Activated naive CD8-positive, alpha-beta T cell treated with anti-CD3 and anti-CD28 coated beads for 36 hours (primary cell): ENCODE measurements around the gene HOXA3. TPM values are rescaled to one million over a fixed set of nuclear protein-coding genes. Genes with fewer than 3 reads are reported as not detected.

Experiments
- DNase-seq: peaks from one replicate; pipeline ENCODE4 v3.0.0; 2021
- H3K27ac Mint-ChIP-seq: one replicate; pipeline ENCODE4 v1.8.0; 2022; ENCODE audit warnings: mild to moderate bottlenecking, moderate library complexity, mixed read lengths
- H3K27me3 Mint-ChIP-seq: one replicate; pipeline ENCODE4 v1.8.0; 2022; ENCODE audit warnings: mild to moderate bottlenecking, mixed read lengths
- H3K36me3 Mint-ChIP-seq: one replicate; pipeline ENCODE4 v1.8.0; 2021; ENCODE audit warnings: mild to moderate bottlenecking, mixed read lengths
- H3K4me1 Mint-ChIP-seq: one replicate; pipeline ENCODE4 v1.8.0; 2021; ENCODE audit warnings: mixed read lengths
- H3K4me3 Mint-ChIP-seq: one replicate; pipeline ENCODE4 v1.8.0; 2022; ENCODE audit warnings: mild to moderate bottlenecking, moderate library complexity, mixed read lengths
- H3K9me3 Mint-ChIP-seq: one replicate; pipeline ENCODE4 v1.8.0; 2022; ENCODE audit warnings: mixed read lengths
- total RNA-seq, 2 experiments: library from RNA; stranded (reverse); gene quantifications; one replicate each; pipeline ENCODE4 v1.2.3, GENCODE V29; 2021

Gene HOXA3
- total RNA-seq, 2 experiments from 2014 or later, result not detected

DNA sequence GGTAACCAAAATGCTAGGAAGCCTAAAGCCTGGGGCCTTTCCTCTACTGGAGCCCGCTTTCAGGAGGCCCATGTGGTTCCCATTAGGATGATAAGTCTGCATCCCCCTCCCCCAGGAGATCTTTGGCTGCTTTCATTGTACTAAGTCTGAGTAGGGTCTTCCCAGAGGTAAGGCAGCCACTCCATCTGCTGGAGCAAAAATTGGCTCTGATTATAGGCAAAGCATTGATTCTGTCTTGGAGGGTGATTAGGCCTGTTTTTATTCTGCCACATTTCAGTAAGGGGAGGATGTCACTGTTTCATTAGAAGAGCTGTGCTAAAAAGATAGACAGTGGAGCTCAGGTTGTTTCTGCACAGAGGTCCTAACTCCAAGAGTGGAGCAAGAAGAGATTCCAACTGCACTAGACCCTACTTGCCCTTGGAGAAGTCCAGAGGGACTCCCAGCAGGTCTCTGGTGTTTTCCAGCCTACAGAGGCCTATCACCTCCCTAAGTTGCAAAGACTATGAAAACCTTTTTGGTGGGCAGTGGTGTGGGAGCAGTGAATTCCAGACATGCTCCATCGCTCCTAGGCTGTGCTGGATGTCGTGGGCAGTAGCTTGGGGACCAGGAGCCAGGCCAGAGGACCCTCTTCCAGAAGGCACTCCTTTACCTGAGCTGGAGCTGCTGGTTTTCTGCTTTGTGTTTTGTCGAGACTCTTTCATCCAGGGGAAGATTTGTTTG is 42.8 kb downstream of the HOXA3 start:
- H3K36me3 Mint-ChIP-seq, result no peaks in the 10 kb centered on the region
- no peaks in the 10 kb centered on the region for H3K9me3 Mint-ChIP-seq
- no peak overlapping the region for H3K4me3 Mint-ChIP-seq
- no peaks in the 10 kb centered on the region for H3K4me1 Mint-ChIP-seq
- no peak for DNase-seq
- H3K27me3 Mint-ChIP-seq, result peaks cover 19% of the 10 kb centered on the region
- H3K27ac Mint-ChIP-seq, result no peak overlapping the region

- Mint-ChIP-seq H3K9me3 (no peaks in the 10 kb centered on the region), H3K27ac (no peak overlapping the region), H3K4me3 (no peak overlapping the region), H3K4me1 (no peaks in the 10 kb centered on the region), H3K36me3 (no peaks in the 10 kb centered on the region), H3K27me3 (peaks cover 30% of the 10 kb centered on the region)
- DNase-seq, result no peak
Measured at GRCh38 chr7:27108390-27109127, 43.8 kb downstream of the HOXA3 start.

DNA sequence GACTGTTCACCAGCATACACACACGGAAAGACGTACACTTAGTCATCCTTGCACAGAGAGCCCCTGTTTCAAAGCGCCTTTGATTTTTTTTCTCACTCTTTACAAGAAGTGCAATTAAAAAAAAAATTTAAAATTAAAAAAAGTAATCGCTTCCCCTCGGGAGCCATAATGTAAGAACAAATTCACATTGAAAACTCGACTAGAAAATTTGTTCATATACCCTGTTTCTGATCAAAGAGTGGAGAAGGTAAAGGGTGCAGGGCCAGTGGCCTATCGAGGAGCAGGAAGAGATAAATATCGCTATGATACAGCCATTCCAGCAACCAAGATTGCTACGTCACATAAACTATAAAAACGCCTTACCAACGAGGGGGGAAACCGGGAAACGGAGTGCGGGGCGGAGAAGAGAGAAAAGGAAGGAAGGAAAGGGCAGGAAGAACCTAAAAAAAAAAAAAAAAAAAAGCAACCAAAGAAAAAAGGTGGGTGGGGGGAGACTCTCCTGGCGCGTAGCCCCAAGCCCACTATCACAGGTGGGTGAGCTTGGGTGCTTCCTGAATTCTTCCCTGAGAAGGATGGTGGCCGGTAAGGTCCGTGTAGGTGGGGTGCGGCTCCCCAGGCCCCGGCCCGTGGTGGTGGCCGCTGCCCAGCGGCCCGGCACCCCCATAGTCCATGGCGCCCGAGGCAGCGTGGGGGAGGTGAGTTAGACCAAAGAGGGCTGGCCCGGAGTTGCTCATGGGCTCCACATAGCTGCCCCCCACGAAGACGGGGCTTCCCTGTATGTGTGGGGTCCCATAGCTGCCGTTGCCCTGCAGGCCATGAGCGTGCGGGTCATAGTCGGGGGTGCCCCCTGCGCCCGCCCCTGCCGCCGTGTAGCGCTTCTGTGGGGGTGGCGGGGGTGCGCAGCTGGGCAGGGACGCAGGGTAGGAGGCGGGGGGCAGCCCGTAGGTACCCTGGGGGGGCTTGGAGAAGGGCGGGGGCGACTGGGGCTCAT is 44.7 kb downstream of the HOXA3 start:
- Mint-ChIP-seq H3K9me3 (no peaks in the 10 kb centered on the region), H3K27me3 (peaks cover 38% of the 10 kb centered on the region), H3K27ac (no peak overlapping the region), H3K36me3 (no peaks in the 10 kb centered on the region), H3K4me3 (no peak overlapping the region), H3K4me1 (peaks cover 4% of the 10 kb centered on the region)
- DNase-seq, result no peak

DNA sequence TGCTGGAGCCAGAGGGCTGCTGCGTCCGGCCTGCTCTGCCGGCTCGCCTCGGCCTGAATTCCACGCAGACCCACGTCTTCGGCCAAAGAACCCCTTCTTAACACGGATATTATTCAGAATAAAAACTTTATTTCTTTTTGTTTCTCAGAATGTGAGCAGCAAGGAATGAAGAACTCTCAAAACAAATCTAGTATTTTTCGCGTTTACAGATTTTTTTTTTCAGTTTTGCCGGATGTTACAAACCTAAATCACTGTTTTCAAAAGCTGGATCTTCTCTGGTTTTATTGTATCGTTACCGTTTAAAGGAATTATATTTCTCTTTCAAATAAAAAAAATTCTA is 45.5 kb downstream of the HOXA3 start:
- DNase-seq, result no peak
- no peaks in the 10 kb centered on the region for H3K9me3 Mint-ChIP-seq
- peaks cover 47% of the 10 kb centered on the region for H3K27me3 Mint-ChIP-seq
- no peak overlapping the region for H3K4me3 Mint-ChIP-seq
- no peak overlapping the region for H3K27ac Mint-ChIP-seq
- no peaks in the 10 kb centered on the region for H3K36me3 Mint-ChIP-seq
- H3K4me1 Mint-ChIP-seq, result peaks cover 7% of the 10 kb centered on the region

DNA sequence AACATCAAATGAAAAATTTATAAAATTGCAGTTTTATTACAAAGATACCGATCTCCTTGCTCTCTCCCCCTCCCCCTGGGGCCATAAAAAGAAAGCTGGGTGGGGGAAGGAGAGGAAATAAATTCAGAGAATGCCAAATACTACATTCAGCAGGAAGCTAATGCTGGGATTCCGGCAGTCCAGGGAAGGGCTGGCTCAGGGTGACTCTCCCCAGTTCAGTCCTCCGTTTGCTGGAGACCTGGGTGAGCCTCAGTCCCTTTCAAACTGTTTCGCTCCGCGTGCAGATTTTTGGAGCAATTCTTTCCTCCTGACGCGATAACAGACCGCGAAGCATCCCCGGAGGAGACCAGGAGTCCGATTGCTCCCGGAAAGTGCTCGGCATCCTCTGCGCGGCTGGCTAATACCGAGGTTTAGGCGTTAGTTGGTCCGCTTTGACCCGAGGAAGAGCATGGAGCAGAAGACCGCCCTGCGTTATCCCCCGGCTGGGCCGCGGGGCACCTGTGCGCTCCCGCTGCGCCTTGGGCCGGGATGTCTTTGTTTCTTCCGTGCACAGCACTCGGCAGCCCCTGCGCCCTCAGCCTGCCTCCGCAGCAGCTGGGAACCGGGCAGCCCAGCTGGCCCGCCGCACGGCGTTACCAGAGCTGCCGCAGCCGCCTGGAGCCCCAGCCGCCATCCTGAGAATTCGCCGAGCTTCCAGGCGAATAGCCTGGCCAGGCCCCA is 46.0 kb downstream of the HOXA3 start:
- H3K36me3 Mint-ChIP-seq, result peaks cover 2% of the 10 kb centered on the region
- no peak for DNase-seq
- H3K27me3 Mint-ChIP-seq, result peaks cover 49% of the 10 kb centered on the region
- no peak overlapping the region for H3K27ac Mint-ChIP-seq
- H3K4me1 Mint-ChIP-seq, result peaks cover 7% of the 10 kb centered on the region
- H3K4me3 Mint-ChIP-seq, result no peak overlapping the region
- no peaks in the 10 kb centered on the region for H3K9me3 Mint-ChIP-seq

- no peak overlapping the region for H3K4me3 Mint-ChIP-seq
- no peak for DNase-seq
- H3K27me3 Mint-ChIP-seq, result peaks cover 58% of the 10 kb centered on the region
- H3K9me3 Mint-ChIP-seq, result no peaks in the 10 kb centered on the region
- H3K27ac Mint-ChIP-seq, result no peak overlapping the region
- H3K36me3 Mint-ChIP-seq, result peaks cover 2% of the 10 kb centered on the region
- peaks cover 7% of the 10 kb centered on the region for H3K4me1 Mint-ChIP-seq
Measured at GRCh38 chr7:27105301-27106031, 46.9 kb downstream of the HOXA3 start.

GRCh38 chr7:27104341-27105058 is 47.9 kb downstream of the HOXA3 start:
- peaks cover 7% of the 10 kb centered on the region for H3K4me1 Mint-ChIP-seq
- no peak overlapping the region for H3K4me3 Mint-ChIP-seq
- H3K27me3 Mint-ChIP-seq, result peaks cover 68% of the 10 kb centered on the region

GRCh38 chr7:27103489-27104226 is 48.7 kb downstream of the HOXA3 start:
- H3K9me3 Mint-ChIP-seq, result no peaks in the 10 kb centered on the region
- no peak overlapping the region for H3K27ac Mint-ChIP-seq
- peaks cover 2% of the 10 kb centered on the region for H3K36me3 Mint-ChIP-seq
- DNase-seq, result no peak
- H3K4me1 Mint-ChIP-seq, result peaks cover 11% of the 10 kb centered on the region
- no peak overlapping the region for H3K4me3 Mint-ChIP-seq
- peaks cover 76% of the 10 kb centered on the region for H3K27me3 Mint-ChIP-seq

More at GRCh38 chr7:27104341-27105058, 47.9 kb downstream of the HOXA3 start:
- Mint-ChIP-seq H3K36me3 (peaks cover 2% of the 10 kb centered on the region), H3K9me3 (no peaks in the 10 kb centered on the region), H3K27ac (no peak overlapping the region)
- no peak for DNase-seq

- Mint-ChIP-seq H3K36me3 (peaks cover 2% of the 10 kb centered on the region), H3K4me1 (peaks cover 12% of the 10 kb centered on the region), H3K27ac (no peak within 1 kb of the TSS), H3K27me3 (peaks cover 85% of the 10 kb centered on the region), H3K9me3 (no peaks in the 10 kb centered on the region), H3K4me3 (peak within 1 kb of the TSS; percentile 50)
- no peak for DNase-seq
Measured at GRCh38 chr7:27102581-27103442, 49.6 kb downstream of the HOXA3 start, which contains the start of gene HOXA2. Gene HOXA2, minus strand, starts transcription at chr7:27102683. Its CDS starts 183 bp downstream, at chr7:27102500.

- H3K36me3 Mint-ChIP-seq, result peaks cover 2% of the 10 kb centered on the region
- H3K27me3 Mint-ChIP-seq, result peaks cover 92% of the 10 kb centered on the region
- DNase-seq, result no peak
- H3K4me1 Mint-ChIP-seq, result peaks cover 20% of the 10 kb centered on the region
- peak overlapping the region; percentile 50 for H3K4me3 Mint-ChIP-seq
- H3K9me3 Mint-ChIP-seq, result no peaks in the 10 kb centered on the region
- H3K27ac Mint-ChIP-seq, result no peak overlapping the region
Measured at GRCh38 chr7:27101957-27102580, 50.3 kb downstream of the HOXA3 start.

GRCh38 chr7:27101171-27101956 is 51.0 kb downstream of the HOXA3 start:
- H3K9me3 Mint-ChIP-seq, result no peaks in the 10 kb centered on the region
- H3K36me3 Mint-ChIP-seq, result peaks cover 2% of the 10 kb centered on the region
- H3K27me3 Mint-ChIP-seq, result peaks cover 94% of the 10 kb centered on the region
- peaks cover 21% of the 10 kb centered on the region for H3K4me1 Mint-ChIP-seq
- DNase-seq, result no peak
- H3K27ac Mint-ChIP-seq, result no peak overlapping the region
- no peak overlapping the region for H3K4me3 Mint-ChIP-seq
